ENCODE measurements around the gene MCRS1. TPM values are rescaled to one million over a fixed set of nuclear protein-coding genes. Genes with fewer than 3 reads are reported as not detected.

Gene MCRS1
- total RNA-seq, 1 experiment from 2014 or later: 103 TPM

DNA sequence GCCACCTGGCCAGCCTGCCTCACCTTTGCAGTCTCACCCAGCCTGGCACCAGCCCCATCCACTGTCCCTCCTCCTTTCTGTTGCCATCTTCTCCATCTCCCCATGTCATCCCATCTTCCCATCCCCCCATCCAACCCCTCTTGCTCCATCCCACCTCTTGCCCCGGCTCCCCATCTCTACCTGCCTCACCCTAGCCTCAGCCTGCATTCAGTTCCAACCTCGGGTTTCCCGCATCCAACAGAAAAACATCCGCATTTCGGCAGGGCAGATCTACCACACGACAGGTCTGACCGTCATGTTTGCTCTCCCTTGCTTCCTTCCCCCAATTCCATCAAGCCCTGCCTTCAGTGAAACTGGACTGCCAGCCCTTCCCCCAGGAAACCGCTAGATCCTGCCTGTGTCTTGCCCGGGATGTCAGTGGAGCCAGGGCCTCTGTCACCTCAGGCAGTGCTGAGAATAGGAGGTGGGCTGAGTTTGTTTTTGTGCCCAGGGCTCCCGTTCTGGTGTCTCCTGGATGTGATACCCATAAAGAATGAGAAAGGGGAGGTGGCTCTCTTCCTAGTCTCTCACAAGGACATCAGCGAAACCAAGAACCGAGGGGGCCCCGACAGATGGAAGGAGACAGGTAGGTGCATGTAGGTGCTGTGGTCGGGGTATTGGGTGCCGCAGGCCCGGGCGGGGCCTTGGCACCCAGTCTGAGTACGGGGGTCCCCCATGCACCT is 26.6 kb downstream of the MCRS1 start:
- H3K27me3 ChIP-seq (ENCODE audit: insufficient read depth, low read length): peaks cover 62% of the 10 kb centered on the region
- no peaks in the 10 kb centered on the region for H3K9me3 ChIP-seq (ENCODE audit: control insufficient read depth, low read depth, low read length)
- Mint-ChIP-seq H3K27ac (no peak overlapping the region), H3K4me3 (no peak overlapping the region; a peak in 1 of 5 replicates), H3K4me1 (peaks cover 20 to 42% of the 10 kb centered on the region in 2 experiments), H3K9me3 (no peaks in the 10 kb centered on the region; a peak in 1 of 5 replicates), H3K36me3 (ENCODE audit: insufficient read depth in 1 of 3, low read depth in 3 of 3) (no peaks in the 10 kb centered on the region), H3K27me3 (ENCODE audit: low read depth) (peaks cover 96% of the 10 kb centered on the region)
- no peak overlapping the region for H2BK5ac ChIP-seq (ENCODE audit: insufficient read length, low read length)
- H4K8ac ChIP-seq (replicated peaks; ENCODE audit: insufficient read length, low read depth, low read length): no peak overlapping the region
- no peak overlapping the region for H3K4ac ChIP-seq (ENCODE audit: low read depth, low read length)
- no peak overlapping the region for H3K14ac ChIP-seq (ENCODE audit: insufficient read depth, low read length)
- no peaks in the 10 kb centered on the region; the same call in 1 of the 2 replicates for H3K4me1 ChIP-seq (ENCODE audit: insufficient read depth, low read length)
- H3K79me2 ChIP-seq (ENCODE audit: insufficient read depth, low read length): no peaks in the 10 kb centered on the region
- H3K79me1 ChIP-seq (ENCODE audit: insufficient read depth, low read depth, low read length, poor library complexity, severe bottlenecking): no peaks in the 10 kb centered on the region
- H2BK120ac ChIP-seq (ENCODE audit: low read depth, low read length, poor library complexity, severe bottlenecking): no peak overlapping the region
- H4K20me1 ChIP-seq (ENCODE audit: control insufficient read depth, insufficient read depth, insufficient read length): no peaks in the 10 kb centered on the region
- no peak overlapping the region for H3T11ph ChIP-seq (ENCODE audit: low read length)
- no peak overlapping the region for H3K56ac ChIP-seq (ENCODE audit: insufficient read length, low read depth, low read length)
- no peak overlapping the region for H3K27ac ChIP-seq (ENCODE audit: insufficient read length, low read depth, low read length)
- no peak overlapping the region for H3K18ac ChIP-seq (ENCODE audit: insufficient read length, low read depth, low read length)
- H2BK20ac ChIP-seq (ENCODE audit: low read depth, low read length, poor library complexity, severe bottlenecking): no peak overlapping the region
- no peak for DNase-seq
- TF ChIP-seq, protein P1, sequence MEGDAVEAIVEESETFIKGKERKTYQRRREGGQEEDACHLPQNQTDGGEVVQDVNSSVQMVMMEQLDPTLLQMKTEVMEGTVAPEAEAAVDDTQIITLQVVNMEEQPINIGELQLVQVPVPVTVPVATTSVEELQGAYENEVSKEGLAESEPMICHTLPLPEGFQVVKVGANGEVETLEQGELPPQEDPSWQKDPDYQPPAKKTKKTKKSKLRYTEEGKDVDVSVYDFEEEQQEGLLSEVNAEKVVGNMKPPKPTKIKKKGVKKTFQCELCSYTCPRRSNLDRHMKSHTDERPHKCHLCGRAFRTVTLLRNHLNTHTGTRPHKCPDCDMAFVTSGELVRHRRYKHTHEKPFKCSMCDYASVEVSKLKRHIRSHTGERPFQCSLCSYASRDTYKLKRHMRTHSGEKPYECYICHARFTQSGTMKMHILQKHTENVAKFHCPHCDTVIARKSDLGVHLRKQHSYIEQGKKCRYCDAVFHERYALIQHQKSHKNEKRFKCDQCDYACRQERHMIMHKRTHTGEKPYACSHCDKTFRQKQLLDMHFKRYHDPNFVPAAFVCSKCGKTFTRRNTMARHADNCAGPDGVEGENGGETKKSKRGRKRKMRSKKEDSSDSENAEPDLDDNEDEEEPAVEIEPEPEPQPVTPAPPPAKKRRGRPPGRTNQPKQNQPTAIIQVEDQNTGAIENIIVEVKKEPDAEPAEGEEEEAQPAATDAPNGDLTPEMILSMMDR (conservative IDR thresholded peaks at IDR 0.05): no peak
- H3K4me2 ChIP-seq (ENCODE audit: insufficient read depth, insufficient read length, low read length): no peak overlapping the region
- no peak overlapping the region for H4K5ac ChIP-seq (ENCODE audit: insufficient read length, low read depth, low read length)
- no peak overlapping the region for H2BK15ac ChIP-seq (ENCODE audit: low read depth, low read length)
- no peak overlapping the region for H2AFZ ChIP-seq (ENCODE audit: low read length)
- H2BK12ac ChIP-seq (ENCODE audit: insufficient read length, low read depth, low read length): no peak overlapping the region
- H3K23me2 ChIP-seq (ENCODE audit: insufficient read length, low read depth, low read length, poor library complexity, severe bottlenecking): peaks cover 14% of the 10 kb centered on the region
- H3K9ac ChIP-seq (ENCODE audit: extremely low read depth, insufficient read length, low read length): no peak overlapping the region
- no peak overlapping the region for H2AK5ac ChIP-seq (ENCODE audit: insufficient read length, low read length)
- WGBS (ENCODE audit: extremely low coverage, insufficient read length, low lambda C conversion rate): no CpG with 5 or more reads among the region's 18 CpGs
- no peak overlapping the region for H4K91ac ChIP-seq (ENCODE audit: insufficient read length, low read depth, low read length)
- no peak overlapping the region for H3K23ac ChIP-seq (ENCODE audit: insufficient read length, low read depth, low read length)

Data from H9 (cell line).